Small intestine (tissue), 7 donors: ENCODE measurements around the gene ATP6V0E2. TPM values are rescaled to one million over a fixed set of nuclear protein-coding genes. Genes with fewer than 3 reads are reported as not detected.
"Not testable (repeated sequence)": the region's sequence is repeated elsewhere in the genome, so short reads cannot be mapped to it uniquely, and the experiment has no call there.

Experiments used
- DNase-seq, 2 donors: peaks; one replicate each; pipeline versions ENCODE4 v3.0.0 to v3.0.0-alpha.2; 2013
- FAIRE-seq: peaks from 2 replicates; lab custom pipeline; 2012; peaks lifted over from hg19 to GRCh38; lab: Jason Lieb, UNC
- H3K27ac ChIP-seq, 3 donors: one replicate each; pipeline ENCODE4 v1.5.1; 2013; ENCODE audit warnings: low read length in 2 of 3, mild to moderate bottlenecking in 2 of 3, control low read depth in 1 of 3, inconsistent platforms in 1 of 3, low read depth in 1 of 3, moderate library complexity in 1 of 3
- H3K27me3 ChIP-seq, 3 donors: one replicate each; pipeline ENCODE4 v1.6.1; 2013; ENCODE audit warnings: low read length in 3 of 3, inconsistent platforms in 1 of 3; ENCODE audit not compliant: control insufficient read depth in 3 of 3, insufficient read depth in 3 of 3
- H3K36me3 ChIP-seq, 3 donors: one replicate each; pipeline ENCODE4 v1.6.1; 2013; ENCODE audit warnings: low read length in 3 of 3, inconsistent platforms in 1 of 3, low read depth in 1 of 3, mild to moderate bottlenecking in 1 of 3, moderate library complexity in 1 of 3; ENCODE audit not compliant: control insufficient read depth in 3 of 3, insufficient read depth in 2 of 3
- H3K4me1 ChIP-seq, 3 donors: one replicate each; pipeline ENCODE4 v1.6.1; 2013; ENCODE audit warnings: low read length in 2 of 3, inconsistent platforms in 1 of 3, low read depth in 1 of 3, mild to moderate bottlenecking in 1 of 3, moderate library complexity in 1 of 3; ENCODE audit not compliant: control insufficient read depth in 3 of 3, insufficient read depth in 2 of 3
- H3K4me3 ChIP-seq, 3 donors: one replicate each; pipeline ENCODE4 v1.5.1; 2013; ENCODE audit warnings: low read length in 3 of 3, control low read depth in 1 of 3, inconsistent platforms in 1 of 3, low read depth in 1 of 3, mild to moderate bottlenecking in 1 of 3, moderate library complexity in 1 of 3
- H3K9me3 ChIP-seq, 2 donors: one replicate each; pipeline ENCODE4 v1.6.1; 2013; ENCODE audit warnings: low read depth in 1 of 2, low read length in 1 of 2; ENCODE audit not compliant: control insufficient read depth in 2 of 2, insufficient read depth in 1 of 2
- WGBS, 3 donors: extraction: QIAGEN DNeasy Blood & Tissue Kit; methylation state at CpG; one replicate each; pipeline ENCODE4 v1.1.7; 2013; 5-methylcytosine and 5-hydroxymethylcytosine counted together
- polyA plus RNA-seq, 4 donors: library from polyadenylated mRNA; stranded (reverse) in 3 of 4; unstranded in 1 of 4; fragments of 200-250 nt in 3 of 4; fragments of 120-200 nt in 1 of 4; gene quantifications; one replicate each; pipeline versions ENCODE4 v1.2.1 to v1.2.3, GENCODE V29; 2013
- donor health status: healthy with polysubstance abuse.
- donor health status: control.
- donor health status: control.
- donor health status: Bipolar disorder and iron deficiency.
- donor health status: healthy.

The ATP6V0E2 gene
- polyA plus RNA-seq, 4 donors: 4.0 to 33.8 (median 5.1) TPM

GRCh38 chr7:149883048-149883438, 9.3 kb downstream of the ATP6V0E2 start:
- Histone ChIP-seq H3K9me3 (no peaks in the 10 kb centered on the region), H3K27ac (peak overlapping the region in 1 of 3 donors; percentile 35), H3K27me3 (no peaks in the 10 kb centered on the region), H3K4me3 (no peak overlapping the region), H3K4me1 (peaks cover 0 to 15% (median 0%) of the 10 kb centered on the region in 3 donors), H3K36me3 (no peaks in the 10 kb centered on the region)
- DNase-seq: no peak
- 56 to 63% (median 57%) methylated on average over 8 of the region's 8 CpGs for WGBS, 3 donors
- no peak for FAIRE-seq

- Histone ChIP-seq H3K4me1 (peaks cover 0 to 15% (median 0%) of the 10 kb centered on the region in 3 donors), H3K36me3 (no peaks in the 10 kb centered on the region), H3K4me3 (no peak overlapping the region), H3K9me3 (no peaks in the 10 kb centered on the region), H3K27ac (peak overlapping the region in 1 of 3 donors; percentile 35), H3K27me3 (no peaks in the 10 kb centered on the region)
- 13 to 28% (median 21%) methylated on average over 12 of the region's 12 CpGs for whole genome bisulfite sequencing, 3 donors
- FAIRE-seq: no peak
- DNase-seq: peak; percentile 60 to 74
Measured at GRCh38 chr7:149883452-149883861, 9.7 kb downstream of the ATP6V0E2 start.

GRCh38 chr7:149884016-149884415, 10.2 kb downstream of the ATP6V0E2 start:
- no peaks in the 10 kb centered on the region for H3K9me3 ChIP-seq
- FAIRE-seq (no peak), DNase-seq (peak; percentile 17 to 51)
- peaks cover 0 to 15% (median 0%) of the 10 kb centered on the region in 3 donors for H3K4me1 ChIP-seq
- no peaks in the 10 kb centered on the region for H3K27me3 ChIP-seq
- no peak overlapping the region for H3K27ac ChIP-seq
- H3K36me3 ChIP-seq: no peaks in the 10 kb centered on the region
- 28 to 70% (median 49%) methylated on average over 4 of the region's 4 CpGs for WGBS, 3 donors
- no peak overlapping the region for H3K4me3 ChIP-seq

- DNase-seq: peak in 1 of 2 donors; percentile 0
- WGBS, 3 donors: 77 to 95% (median 91%) methylated on average over 2 of the region's 2 CpGs
- Histone ChIP-seq H3K27me3 (no peaks in the 10 kb centered on the region), H3K9me3 (no peaks in the 10 kb centered on the region), H3K4me1 (peaks cover 0 to 15% (median 0%) of the 10 kb centered on the region in 3 donors), H3K27ac (no peak overlapping the region), H3K4me3 (no peak overlapping the region), H3K36me3 (no peaks in the 10 kb centered on the region)
- no peak for FAIRE-seq
Measured at GRCh38 chr7:149884541-149884940, 10.8 kb downstream of the ATP6V0E2 start.

GRCh38 chr7:149885191-149886017, 11.6 kb downstream of the ATP6V0E2 start:
- Histone ChIP-seq H3K36me3 (no peaks in the 10 kb centered on the region), H3K4me3 (no peak overlapping the region), H3K27ac (no peak overlapping the region), H3K27me3 (no peaks in the 10 kb centered on the region), H3K4me1 (peaks cover 0 to 15% (median 0%) of the 10 kb centered on the region in 3 donors), H3K9me3 (no peaks in the 10 kb centered on the region)
- DNase-seq (peak; percentile 39 to 54), FAIRE-seq (no peak)
- 66 to 75% (median 74%) methylated on average over 13 of the region's 13 CpGs for WGBS, 3 donors

GRCh38 chr7:149886018-149886415, 12.2 kb downstream of the ATP6V0E2 start:
- WGBS, 3 donors: 61 to 67% (median 62%) methylated on average over 4 of the region's 4 CpGs
- H3K36me3 ChIP-seq: no peaks in the 10 kb centered on the region
- no peaks in the 10 kb centered on the region for H3K9me3 ChIP-seq
- H3K4me3 ChIP-seq: no peak overlapping the region
- FAIRE-seq (no peak), DNase-seq (no peak)
- peaks cover 0 to 15% (median 0%) of the 10 kb centered on the region in 3 donors for H3K4me1 ChIP-seq
- no peak overlapping the region for H3K27ac ChIP-seq
- H3K27me3 ChIP-seq: no peaks in the 10 kb centered on the region

- Histone ChIP-seq H3K9me3 (no peaks in the 10 kb centered on the region), H3K27me3 (no peaks in the 10 kb centered on the region), H3K27ac (no peak overlapping the region), H3K4me1 (peaks cover 0 to 15% (median 0%) of the 10 kb centered on the region in 3 donors), H3K4me3 (no peak overlapping the region), H3K36me3 (no peaks in the 10 kb centered on the region)
- FAIRE-seq: no peak
- no peak for DNase-seq
- 93 to 95% (median 94%) methylated on average over 7 of the region's 7 CpGs for WGBS, 3 donors
Measured at GRCh38 chr7:149887311-149887710, 13.5 kb downstream of the ATP6V0E2 start.

GRCh38 chr7:149890715-149891114, 16.9 kb downstream of the ATP6V0E2 start:
- not testable (repeated sequence) for H3K27ac ChIP-seq, H3K27me3 ChIP-seq, DNase-seq, H3K4me1 ChIP-seq, H3K9me3 ChIP-seq, H3K4me3 ChIP-seq, H3K36me3 ChIP-seq, FAIRE-seq
- WGBS, 3 donors: 43 to 48% (median 43%) methylated on average over 2 of the region's 2 CpGs
